ENCODE results near the gene HES2. TPM values are rescaled to one million over a fixed set of nuclear protein-coding genes. Genes with fewer than 3 reads are reported as not detected.

The HES2 gene
- total and polyA plus RNA-seq, 4 donors: 0.10 TPM; not detected in 3

DNA sequence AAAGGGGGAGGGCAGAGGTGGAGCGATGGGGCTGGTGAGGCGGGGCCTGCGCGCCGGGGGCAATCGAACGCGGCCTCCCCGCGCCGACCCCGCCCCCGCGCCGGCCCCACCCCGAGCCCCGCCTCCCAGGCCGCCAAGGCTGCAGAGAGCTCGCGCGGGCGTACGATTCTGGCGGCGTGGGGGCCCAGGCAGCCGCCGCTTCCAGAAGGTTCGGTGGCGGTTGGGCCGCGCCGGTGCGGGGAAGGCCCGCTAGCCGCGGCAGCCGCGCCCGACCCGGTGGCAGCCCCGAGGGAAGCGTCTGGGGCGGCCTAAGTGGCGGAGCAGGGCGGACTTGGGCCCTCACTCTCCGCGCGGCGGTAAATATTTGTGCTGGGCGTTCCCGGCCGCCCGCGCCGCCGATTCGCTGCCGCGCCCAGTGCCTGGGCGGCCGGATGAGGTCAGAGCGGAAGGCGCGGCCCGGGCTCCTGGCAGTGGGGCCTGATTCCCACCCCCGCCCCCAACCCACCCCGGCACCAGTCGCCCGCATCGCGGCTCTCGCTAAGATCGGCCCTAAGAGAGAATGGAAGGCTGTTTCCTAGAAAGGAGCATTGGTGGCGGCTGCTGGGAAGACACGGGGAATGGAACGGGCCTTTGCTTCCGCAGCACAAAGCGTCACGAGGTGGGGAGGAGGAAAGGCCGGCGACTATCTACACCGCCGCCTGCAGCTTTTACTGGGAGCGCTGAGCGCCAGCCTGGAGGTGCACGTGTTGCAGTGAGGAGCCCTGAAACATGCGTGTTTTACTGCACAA, 26.1 kb downstream of the HES2 start, which contains the start of gene ACOT7 (continued):
- TF ChIP-seq, protein P1, sequence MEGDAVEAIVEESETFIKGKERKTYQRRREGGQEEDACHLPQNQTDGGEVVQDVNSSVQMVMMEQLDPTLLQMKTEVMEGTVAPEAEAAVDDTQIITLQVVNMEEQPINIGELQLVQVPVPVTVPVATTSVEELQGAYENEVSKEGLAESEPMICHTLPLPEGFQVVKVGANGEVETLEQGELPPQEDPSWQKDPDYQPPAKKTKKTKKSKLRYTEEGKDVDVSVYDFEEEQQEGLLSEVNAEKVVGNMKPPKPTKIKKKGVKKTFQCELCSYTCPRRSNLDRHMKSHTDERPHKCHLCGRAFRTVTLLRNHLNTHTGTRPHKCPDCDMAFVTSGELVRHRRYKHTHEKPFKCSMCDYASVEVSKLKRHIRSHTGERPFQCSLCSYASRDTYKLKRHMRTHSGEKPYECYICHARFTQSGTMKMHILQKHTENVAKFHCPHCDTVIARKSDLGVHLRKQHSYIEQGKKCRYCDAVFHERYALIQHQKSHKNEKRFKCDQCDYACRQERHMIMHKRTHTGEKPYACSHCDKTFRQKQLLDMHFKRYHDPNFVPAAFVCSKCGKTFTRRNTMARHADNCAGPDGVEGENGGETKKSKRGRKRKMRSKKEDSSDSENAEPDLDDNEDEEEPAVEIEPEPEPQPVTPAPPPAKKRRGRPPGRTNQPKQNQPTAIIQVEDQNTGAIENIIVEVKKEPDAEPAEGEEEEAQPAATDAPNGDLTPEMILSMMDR (IDR thresholded peaks at IDR 0.05; ENCODE audit: low read depth, low read length, missing input control): no peak
- TF ChIP-seq SP1 (IDR thresholded peaks at IDR 0.05): peak; percentile 15

DNA sequence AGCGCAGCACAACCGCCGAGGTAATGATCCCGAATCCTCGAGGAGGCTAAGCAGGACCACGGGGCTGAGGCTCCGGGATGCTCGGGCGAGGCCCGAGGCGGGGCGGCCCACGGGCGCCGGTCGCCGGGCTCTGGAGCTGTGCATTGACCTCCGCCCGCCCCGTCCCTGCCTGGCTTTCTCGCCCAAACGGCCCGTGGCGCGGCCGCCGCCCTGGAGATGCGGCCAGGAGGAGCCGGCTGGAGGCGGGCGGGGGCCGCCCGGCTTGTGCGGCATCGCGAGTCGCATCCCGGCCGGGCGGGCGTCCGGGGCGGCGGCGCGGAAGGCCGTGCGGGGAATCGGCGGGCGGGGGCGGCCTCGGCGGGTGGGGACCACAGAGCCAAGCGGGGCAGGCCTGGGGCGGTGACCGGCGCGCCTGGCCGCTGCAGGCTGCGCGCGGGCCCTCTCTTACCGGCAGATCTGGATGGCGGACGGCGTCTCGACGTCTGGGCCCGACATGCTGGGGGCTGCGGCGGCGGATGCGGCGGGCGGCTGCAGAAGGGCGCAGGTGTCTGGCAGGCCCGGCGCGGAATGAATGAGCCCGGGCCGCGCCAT, 26.8 kb downstream of the HES2 start:
- no peaks in the 10 kb centered on the region for H3K36me3 ChIP-seq (ENCODE audit: control insufficient read depth in 4 of 4, insufficient read depth in 3 of 4, low read depth in 1 of 4, low read length in 3 of 4)
- H3K4me1 ChIP-seq (ENCODE audit: control insufficient read depth in 4 of 4, insufficient read depth in 4 of 4, low read length in 3 of 4): peaks cover 3 to 20% (median 15%) of the 10 kb centered on the region in 4 donors
- DNase-seq (ENCODE audit: low spot score): no peak
- no peak for TF ChIP-seq RXRA (IDR thresholded peaks at IDR 0.05)
- no peak for TF ChIP-seq NR2F2 (IDR thresholded peaks at IDR 0.05)
- TF ChIP-seq HNF4A (conservative IDR thresholded peaks at IDR 0.05): no peak
- TF ChIP-seq FOXA2 (IDR thresholded peaks at IDR 0.05): no peak
- no peak for TF ChIP-seq RAD21 (IDR thresholded peaks at IDR 0.05)
- TF ChIP-seq GABPA (IDR thresholded peaks at IDR 0.05 in 1 of 2, conservative IDR thresholded peaks at IDR 0.05 in 1 of 2): no peak
- TF ChIP-seq, protein P1 (IDR thresholded peaks at IDR 0.05; ENCODE audit: low read depth, low read length, missing input control): no peak
- TF ChIP-seq, protein P2, sequence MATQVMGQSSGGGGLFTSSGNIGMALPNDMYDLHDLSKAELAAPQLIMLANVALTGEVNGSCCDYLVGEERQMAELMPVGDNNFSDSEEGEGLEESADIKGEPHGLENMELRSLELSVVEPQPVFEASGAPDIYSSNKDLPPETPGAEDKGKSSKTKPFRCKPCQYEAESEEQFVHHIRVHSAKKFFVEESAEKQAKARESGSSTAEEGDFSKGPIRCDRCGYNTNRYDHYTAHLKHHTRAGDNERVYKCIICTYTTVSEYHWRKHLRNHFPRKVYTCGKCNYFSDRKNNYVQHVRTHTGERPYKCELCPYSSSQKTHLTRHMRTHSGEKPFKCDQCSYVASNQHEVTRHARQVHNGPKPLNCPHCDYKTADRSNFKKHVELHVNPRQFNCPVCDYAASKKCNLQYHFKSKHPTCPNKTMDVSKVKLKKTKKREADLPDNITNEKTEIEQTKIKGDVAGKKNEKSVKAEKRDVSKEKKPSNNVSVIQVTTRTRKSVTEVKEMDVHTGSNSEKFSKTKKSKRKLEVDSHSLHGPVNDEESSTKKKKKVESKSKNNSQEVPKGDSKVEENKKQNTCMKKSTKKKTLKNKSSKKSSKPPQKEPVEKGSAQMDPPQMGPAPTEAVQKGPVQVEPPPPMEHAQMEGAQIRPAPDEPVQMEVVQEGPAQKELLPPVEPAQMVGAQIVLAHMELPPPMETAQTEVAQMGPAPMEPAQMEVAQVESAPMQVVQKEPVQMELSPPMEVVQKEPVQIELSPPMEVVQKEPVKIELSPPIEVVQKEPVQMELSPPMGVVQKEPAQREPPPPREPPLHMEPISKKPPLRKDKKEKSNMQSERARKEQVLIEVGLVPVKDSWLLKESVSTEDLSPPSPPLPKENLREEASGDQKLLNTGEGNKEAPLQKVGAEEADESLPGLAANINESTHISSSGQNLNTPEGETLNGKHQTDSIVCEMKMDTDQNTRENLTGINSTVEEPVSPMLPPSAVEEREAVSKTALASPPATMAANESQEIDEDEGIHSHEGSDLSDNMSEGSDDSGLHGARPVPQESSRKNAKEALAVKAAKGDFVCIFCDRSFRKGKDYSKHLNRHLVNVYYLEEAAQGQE (IDR thresholded peaks at IDR 0.05): no peak
- TF ChIP-seq, protein P3, sequence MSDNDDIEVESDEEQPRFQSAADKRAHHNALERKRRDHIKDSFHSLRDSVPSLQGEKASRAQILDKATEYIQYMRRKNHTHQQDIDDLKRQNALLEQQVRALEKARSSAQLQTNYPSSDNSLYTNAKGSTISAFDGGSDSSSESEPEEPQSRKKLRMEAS (IDR thresholded peaks at IDR 0.05): no peak
- TF ChIP-seq SP1 (IDR thresholded peaks at IDR 0.05): no peak
- no peak for TF ChIP-seq YY1 (IDR thresholded peaks at IDR 0.05)
- no peaks in the 10 kb centered on the region for H3K27me3 ChIP-seq (ENCODE audit: control insufficient read depth in 4 of 4, insufficient read depth in 4 of 4, low read length in 3 of 4)
- H3K9ac ChIP-seq (ENCODE audit: low read depth in 1 of 2, low read length in 2 of 2): no peak overlapping the region
- H3K4me3 ChIP-seq (ENCODE audit: low read depth in 1 of 3, low read length in 3 of 3): peak overlapping the region in 2 of 3 donors; percentile 42 to 83
- WGBS: 1% methylated on average over 83 of the region's 83 CpGs
- peak overlapping the region; percentile 97 to 99 for H3K27ac ChIP-seq (ENCODE audit: low read depth in 1 of 2, low read length in 2 of 2)
- H3K9me3 ChIP-seq (ENCODE audit: control insufficient read depth in 4 of 4, low read length in 3 of 4): no peaks in the 10 kb centered on the region

Data from liver (tissue), 9 donors.